CD4-positive, alpha-beta memory T cell (primary cell): ENCODE results near the gene SKI. TPM values are rescaled to one million over a fixed set of nuclear protein-coding genes. Genes with fewer than 3 reads are reported as not detected.

Experiments
- CTCF ChIA-PET: fragments of 350-600 bp; sonication (Branson Sonifier 250); formaldehyde crosslinking; loops from one replicate; lab custom pipeline; 2021; ENCODE audit warnings: inconsistent platforms; ENCODE audit not compliant: partially characterized antibody; lab: Charles Lee
- POLR2A ChIA-PET: fragments of 350-600 bp; sonication (Branson Sonifier 250); formaldehyde crosslinking; loops from one replicate; lab custom pipeline; 2021; ENCODE audit not compliant: partially characterized antibody; lab: Charles Lee
- DNase-seq, 5 donors: peaks; one replicate each; pipeline versions ENCODE4 v3.0.0 to v3.0.0-alpha.2; 2020 to 2022; ENCODE audit warnings: mixed read lengths in 1 of 5
- H3K27ac ChIP-seq: one replicate; pipeline ENCODE4 v1.7.0; 2013; ENCODE audit warnings: low read depth, low read length
- H3K27me3 ChIP-seq: 2 replicates; pipeline ENCODE4 v1.7.0; 2013; ENCODE audit warnings: mild to moderate bottlenecking, low read length, moderate library complexity; ENCODE audit not compliant: insufficient read depth
- H3K36me3 ChIP-seq: 2 replicates; pipeline ENCODE4 v1.7.0; 2013; ENCODE audit warnings: mild to moderate bottlenecking, low read length, moderate library complexity; ENCODE audit not compliant: insufficient read depth
- H3K4me1 ChIP-seq: 2 replicates; pipeline ENCODE4 v1.7.0; 2013; ENCODE audit warnings: mild to moderate bottlenecking, low read length, moderate library complexity; ENCODE audit not compliant: insufficient read depth
- H3K4me3 ChIP-seq, 2 donors: one replicate each; pipeline ENCODE4 v1.7.0; 2013; ENCODE audit warnings: low read length in 2 of 2, mild to moderate bottlenecking in 1 of 2
- H3K9me3 ChIP-seq, 2 donors: one replicate each; pipeline ENCODE4 v1.7.0; 2013; ENCODE audit warnings: low read length in 2 of 2, control low read depth in 1 of 2; ENCODE audit not compliant: control insufficient read depth in 1 of 2
- H3K27ac Mint-ChIP-seq, 7 donors: one replicate each; pipeline ENCODE4 v1.8.0; 2020 to 2021; ENCODE audit warnings: mixed read lengths in 7 of 7, mild to moderate bottlenecking in 6 of 7, inconsistent platforms in 3 of 7, moderate library complexity in 3 of 7
- H3K27me3 Mint-ChIP-seq, 2 donors: one replicate each; pipeline ENCODE4 v1.8.0; 2020 to 2021; ENCODE audit warnings: mixed read lengths in 2 of 2
- H3K36me3 Mint-ChIP-seq, 2 donors: one replicate each; pipeline ENCODE4 v1.8.0; 2020 to 2021; ENCODE audit warnings: mixed read lengths in 2 of 2, inconsistent platforms in 1 of 2, mild to moderate bottlenecking in 1 of 2
- H3K4me1 Mint-ChIP-seq, 4 donors: one replicate each; pipeline ENCODE4 v1.8.0; 2020 to 2021; ENCODE audit warnings: mixed read lengths in 4 of 4, mild to moderate bottlenecking in 1 of 4
- H3K4me3 Mint-ChIP-seq, 8 donors: one replicate each; pipeline ENCODE4 v1.8.0; 2020 to 2021; ENCODE audit warnings: mixed read lengths in 8 of 8, mild to moderate bottlenecking in 7 of 8, moderate library complexity in 6 of 8, inconsistent platforms in 3 of 8
- H3K9me3 Mint-ChIP-seq, 8 donors: one replicate each; pipeline ENCODE4 v1.8.0; 2020 to 2021; ENCODE audit warnings: mixed read lengths in 8 of 8, mild to moderate bottlenecking in 5 of 8, inconsistent platforms in 3 of 8, moderate library complexity in 1 of 8
- intact Hi-C: fragments of 100-400 bp; cut with micrococcal nuclease; formaldehyde crosslinking; loops from one replicate; pipeline ENCODE4 v1.15.1; 2023
- polyA plus RNA-seq, 2 donors: library from polyadenylated mRNA; unstranded; fragments of 300-500 nt; fragmentation: Illumina TruSeq; gene quantifications; one replicate each; pipeline ENCODE4 v1.2.3, GENCODE V29; 2021
- total RNA-seq, 2 experiments: library from RNA; stranded (reverse); gene quantifications; one replicate each; pipeline ENCODE4 v1.2.3, GENCODE V29; 2021

Gene SKI
- total and polyA plus RNA-seq, 4 experiments from 2014 or later, result 0.08 to 104 (median 48.5) TPM

DNA sequence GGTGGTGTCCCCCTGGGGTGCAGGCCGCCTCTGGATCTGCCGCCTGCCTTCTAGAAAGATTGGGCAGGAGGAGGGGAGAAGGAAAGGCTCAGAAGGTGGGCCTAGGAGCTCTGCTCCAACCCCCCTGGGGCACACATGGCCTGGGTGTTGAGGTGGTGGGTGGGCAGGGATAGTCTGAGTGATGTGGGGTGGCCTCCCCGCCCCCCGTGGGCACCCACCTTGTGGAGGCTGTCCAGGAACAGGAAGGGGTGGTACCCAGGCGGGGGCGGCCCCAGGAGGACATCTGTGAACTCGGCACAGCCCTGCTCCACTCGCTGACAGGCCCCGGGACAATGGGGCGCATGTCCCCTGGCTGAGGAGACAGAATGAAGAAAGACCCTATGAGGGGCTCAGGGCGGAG is 108.4 kb downstream of the SKI start:
- Mint-ChIP-seq H3K27me3 (no peaks in the 10 kb centered on the region), H3K4me3 (no peak overlapping the region), H3K36me3 (no peaks in the 10 kb centered on the region), H3K4me1 (no peaks in the 10 kb centered on the region), H3K9me3 (no peaks in the 10 kb centered on the region), H3K27ac (no peak overlapping the region)
- no peak for DNase-seq
- intact Hi-C loops, result no loop called here
- Histone ChIP-seq H3K36me3 (no peaks in the 10 kb centered on the region), H3K9me3 (no peaks in the 10 kb centered on the region), H3K27me3 (no peaks in the 10 kb centered on the region), H3K4me1 (no peaks in the 10 kb centered on the region), H3K27ac (no peak overlapping the region), H3K4me3 (no peak overlapping the region)
- ChIA-PET CTCF (no interaction called here), POLR2A (no interaction called here)

DNA sequence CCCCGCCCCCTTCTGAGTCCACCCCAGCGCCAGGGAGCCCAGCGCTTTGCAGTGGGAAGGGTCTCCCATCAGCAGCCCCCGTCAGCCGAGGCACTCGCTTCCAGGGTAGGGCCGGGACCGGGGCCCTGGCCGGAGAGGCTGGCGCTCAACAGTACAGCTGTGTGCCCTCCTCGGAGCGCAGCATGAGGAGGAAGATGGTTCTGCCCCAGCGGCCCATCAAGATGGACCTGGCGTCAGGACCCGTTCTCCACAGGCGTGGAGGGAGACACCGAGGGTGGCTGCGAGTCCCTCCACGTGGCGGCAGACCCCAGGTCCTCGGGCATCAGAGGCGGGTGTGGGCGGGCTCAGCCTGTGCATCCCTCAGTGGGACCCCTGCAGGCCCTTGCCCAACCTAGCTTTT is 109.0 kb downstream of the SKI start:
- intact Hi-C loops, result no loop called here
- CTCF ChIA-PET, result no interaction called here
- POLR2A ChIA-PET, result no interaction called here

GRCh38 chr1:2337501-2337900 is 109.4 kb downstream of the SKI start:
- no peak overlapping the region for H3K4me3 ChIP-seq
- DNase-seq, result no peak
- Mint-ChIP-seq H3K27me3 (no peaks in the 10 kb centered on the region), H3K9me3 (no peaks in the 10 kb centered on the region), H3K4me3 (no peak overlapping the region), H3K27ac (peak overlapping the region in 1 of 7 donors; percentile 42), H3K4me1 (no peaks in the 10 kb centered on the region), H3K36me3 (no peaks in the 10 kb centered on the region)
- intact Hi-C loops, result no loop called here
- H3K4me1 ChIP-seq, result no peaks in the 10 kb centered on the region
- no peak overlapping the region for H3K27ac ChIP-seq
- no peaks in the 10 kb centered on the region for H3K9me3 ChIP-seq
- H3K36me3 ChIP-seq, result no peaks in the 10 kb centered on the region
- ChIA-PET POLR2A (no interaction called here), CTCF (no interaction called here)
- H3K27me3 ChIP-seq, result no peaks in the 10 kb centered on the region

More for the DNA sequence above, 109.0 kb downstream of the SKI start:
- Histone ChIP-seq H3K27me3 (no peaks in the 10 kb centered on the region), H3K4me3 (no peak overlapping the region), H3K9me3 (no peaks in the 10 kb centered on the region), H3K4me1 (no peaks in the 10 kb centered on the region), H3K27ac (no peak overlapping the region), H3K36me3 (no peaks in the 10 kb centered on the region)
- no peaks in the 10 kb centered on the region for H3K36me3 Mint-ChIP-seq
- H3K4me1 Mint-ChIP-seq, result no peaks in the 10 kb centered on the region
- no peaks in the 10 kb centered on the region for H3K27me3 Mint-ChIP-seq
- no peaks in the 10 kb centered on the region for H3K9me3 Mint-ChIP-seq
- H3K4me3 Mint-ChIP-seq, result no peak overlapping the region
- DNase-seq, result no peak
- H3K27ac Mint-ChIP-seq, result no peak overlapping the region

- H3K27ac Mint-ChIP-seq, result no peak overlapping the region
- H3K27me3 ChIP-seq, result no peaks in the 10 kb centered on the region
- no peak overlapping the region for H3K4me3 Mint-ChIP-seq
- H3K36me3 ChIP-seq, result no peaks in the 10 kb centered on the region
- H3K9me3 ChIP-seq, result no peaks in the 10 kb centered on the region
- no peak overlapping the region for H3K27ac ChIP-seq
- no peaks in the 10 kb centered on the region for H3K4me1 ChIP-seq
- CTCF ChIA-PET, result no interaction called here
- intact Hi-C loops, result no loop called here
- H3K9me3 Mint-ChIP-seq, result no peaks in the 10 kb centered on the region
- H3K36me3 Mint-ChIP-seq, result no peaks in the 10 kb centered on the region
- H3K4me3 ChIP-seq, result no peak overlapping the region
- POLR2A ChIA-PET, result no interaction called here
- H3K4me1 Mint-ChIP-seq, result no peaks in the 10 kb centered on the region
- H3K27me3 Mint-ChIP-seq, result no peaks in the 10 kb centered on the region
- peak in 1 of 5 donors; percentile 24 for DNase-seq
Observed at GRCh38 chr1:2339206-2340085, 111.3 kb downstream of the SKI start.

DNA sequence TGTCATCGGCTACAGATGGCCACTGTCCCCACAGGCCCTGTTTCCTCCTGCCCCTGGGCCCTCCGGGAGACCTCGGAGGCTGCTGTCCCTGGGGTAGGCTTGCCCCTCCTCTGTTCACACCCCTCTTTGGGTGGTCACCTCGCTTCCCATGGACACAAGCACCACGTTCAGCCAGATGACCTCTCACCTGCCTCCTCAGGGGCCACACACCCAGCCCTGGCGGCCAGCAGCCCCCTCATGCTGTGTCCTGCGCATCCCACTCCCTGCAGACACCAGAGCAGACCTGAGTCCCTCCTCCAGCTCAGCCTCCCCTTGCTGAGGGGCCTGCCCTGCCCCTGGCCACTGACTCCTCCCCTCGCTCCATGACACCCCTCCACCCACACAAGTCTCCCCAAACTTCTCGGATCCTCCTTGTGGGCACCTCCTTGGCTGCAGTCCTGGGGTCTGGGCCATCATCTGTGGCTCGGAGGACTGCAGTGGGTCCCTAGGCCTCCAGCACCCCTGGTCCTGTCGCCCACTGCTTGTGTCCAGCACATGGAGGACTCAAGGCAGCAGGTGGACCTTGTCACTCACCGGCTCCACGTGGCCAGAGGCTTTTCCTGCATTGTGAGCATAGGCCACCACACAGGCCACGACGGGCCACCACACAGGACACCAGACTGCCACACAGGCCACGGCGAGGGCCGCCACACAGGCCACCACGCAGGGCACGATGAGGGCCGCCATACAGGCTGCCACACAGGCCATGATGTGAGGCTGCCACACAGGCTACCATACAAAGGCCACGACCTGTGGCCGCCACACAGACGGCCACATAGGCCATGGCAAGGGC is 112.2 kb downstream of the SKI start:
- no peaks in the 10 kb centered on the region for H3K4me1 Mint-ChIP-seq
- H3K27me3 Mint-ChIP-seq, result no peaks in the 10 kb centered on the region
- Histone ChIP-seq H3K4me3 (no peak overlapping the region), H3K4me1 (no peaks in the 10 kb centered on the region), H3K27ac (no peak overlapping the region), H3K9me3 (no peaks in the 10 kb centered on the region), H3K36me3 (no peaks in the 10 kb centered on the region), H3K27me3 (no peaks in the 10 kb centered on the region)
- CTCF ChIA-PET, result no interaction called here
- H3K9me3 Mint-ChIP-seq, result no peaks in the 10 kb centered on the region
- no peak overlapping the region for H3K4me3 Mint-ChIP-seq
- intact Hi-C loops, result no loop called here
- no peaks in the 10 kb centered on the region for H3K36me3 Mint-ChIP-seq
- peak in 1 of 5 donors; percentile 37 for DNase-seq
- POLR2A ChIA-PET, result no interaction called here
- H3K27ac Mint-ChIP-seq, result no peak overlapping the region

- intact Hi-C loops, result no loop called here
- peak in 1 of 5 donors; percentile 5 for DNase-seq
- no peaks in the 10 kb centered on the region for H3K4me1 ChIP-seq
- H3K9me3 ChIP-seq, result no peaks in the 10 kb centered on the region
- no peaks in the 10 kb centered on the region for H3K4me1 Mint-ChIP-seq
- H3K36me3 Mint-ChIP-seq, result no peaks in the 10 kb centered on the region
- no peak overlapping the region for H3K4me3 Mint-ChIP-seq
- ChIA-PET CTCF (no interaction called here), POLR2A (no interaction called here)
- H3K27me3 Mint-ChIP-seq, result no peaks in the 10 kb centered on the region
- H3K27ac ChIP-seq, result no peak overlapping the region
- H3K9me3 Mint-ChIP-seq, result no peaks in the 10 kb centered on the region
- no peaks in the 10 kb centered on the region for H3K36me3 ChIP-seq
- no peak overlapping the region for H3K27ac Mint-ChIP-seq
- no peaks in the 10 kb centered on the region for H3K27me3 ChIP-seq
- no peak overlapping the region for H3K4me3 ChIP-seq
Observed at GRCh38 chr1:2340918-2341254, 112.8 kb downstream of the SKI start.

DNA sequence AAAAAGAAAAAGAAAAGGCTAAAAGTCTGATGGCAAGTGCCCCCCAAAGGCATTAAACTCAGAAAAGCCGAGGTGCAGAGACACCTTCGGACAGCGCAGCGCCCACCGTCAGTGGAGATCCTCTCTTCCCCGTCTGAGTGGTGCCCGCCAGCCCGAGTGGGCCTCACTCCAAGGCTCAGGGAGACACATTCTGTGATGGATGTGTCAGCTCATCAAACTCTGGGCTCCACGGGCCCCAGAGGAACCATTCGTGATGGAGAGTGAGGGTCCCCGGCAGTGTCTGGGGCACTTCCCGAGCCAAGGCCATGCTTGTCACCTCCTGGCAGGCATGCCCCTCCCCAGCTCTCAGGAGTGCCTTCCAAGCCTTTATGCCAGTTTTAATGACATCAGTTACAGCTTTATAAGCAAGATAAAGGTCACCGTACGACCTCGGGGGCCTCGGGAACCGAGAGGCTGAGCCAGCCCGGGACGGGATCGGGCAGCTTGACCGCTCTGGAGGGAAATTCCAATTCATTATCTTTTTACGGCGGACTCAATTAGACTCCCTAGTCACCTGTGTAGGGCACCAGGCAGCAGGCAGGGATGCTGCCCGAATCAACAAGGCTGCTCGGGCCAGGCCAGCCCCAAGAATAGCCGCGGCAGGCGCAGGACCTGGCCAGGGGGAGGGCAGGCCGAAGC is 113.7 kb downstream of the SKI start:
- no peaks in the 10 kb centered on the region for H3K9me3 ChIP-seq
- no peaks in the 10 kb centered on the region for H3K27me3 Mint-ChIP-seq
- H3K9me3 Mint-ChIP-seq, result no peaks in the 10 kb centered on the region
- H3K27ac ChIP-seq, result no peak overlapping the region
- H3K36me3 Mint-ChIP-seq, result no peaks in the 10 kb centered on the region
- no peak overlapping the region for H3K4me3 ChIP-seq
- no peaks in the 10 kb centered on the region for H3K4me1 Mint-ChIP-seq
- no peaks in the 10 kb centered on the region for H3K36me3 ChIP-seq
- no peak overlapping the region for H3K27ac Mint-ChIP-seq
- POLR2A ChIA-PET, result no interaction called here
- H3K4me1 ChIP-seq, result no peaks in the 10 kb centered on the region
- intact Hi-C loops, result no loop called here
- peak in 1 of 5 donors; percentile 11 for DNase-seq
- CTCF ChIA-PET, result no interaction called here
- no peak overlapping the region for H3K4me3 Mint-ChIP-seq
- H3K27me3 ChIP-seq, result no peaks in the 10 kb centered on the region
